Measurements from ENCODE around the gene CHCT1.
"Not testable (repeated sequence)": the region's sequence is repeated elsewhere in the genome, so short reads cannot be mapped to it uniquely, and the experiment has no call there.

CHCT1 gene

GRCh38 chr17:60422162-60422665 is at the start of gene CHCT1:
Gene CHCT1, plus strand, starts transcription at chr17:60422489. Its CDS starts 104 bp downstream, at chr17:60422593.
- DNase-seq, result peak; percentile 44

DNA sequence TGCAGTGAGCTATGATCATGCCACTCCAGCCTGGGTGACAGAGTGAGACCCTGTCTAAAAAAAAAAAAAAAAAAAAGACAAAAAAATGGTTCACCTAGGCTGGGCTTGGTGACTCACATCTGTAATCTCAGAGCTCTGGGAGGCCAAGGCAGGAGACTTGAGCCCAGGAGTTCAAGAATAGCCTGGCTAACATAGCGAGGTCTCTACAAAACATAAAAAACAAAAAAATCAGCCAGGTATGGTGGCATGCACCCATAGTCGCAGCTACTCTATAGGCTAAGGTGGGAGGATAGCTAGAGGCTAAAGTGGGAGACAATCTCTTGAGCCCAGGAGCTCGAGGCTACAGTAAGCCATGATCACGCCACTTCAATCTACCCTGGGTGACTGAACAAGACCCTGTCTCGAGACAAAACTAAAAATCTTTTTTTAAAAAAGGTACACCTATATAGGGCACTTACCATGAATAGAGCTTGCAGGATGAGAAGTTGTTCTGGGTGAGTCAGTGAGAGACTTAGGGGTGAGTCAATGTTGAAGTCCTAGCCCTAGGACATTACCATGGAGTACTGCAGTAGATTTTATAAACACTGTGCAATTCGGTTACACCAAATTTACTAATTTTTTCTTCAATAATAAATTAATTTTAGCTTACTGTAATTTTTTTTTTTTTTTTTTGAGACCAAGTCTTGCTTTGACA is 49.4 kb upstream of the CHCT1 start:
- no peak for DNase-seq

GRCh38 chr17:60378187-60378586 is 44.1 kb upstream of the CHCT1 start:
- DNase-seq, result not testable (repeated sequence)

- not testable (repeated sequence) for DNase-seq
These were observed 42.8 kb upstream of the CHCT1 start for GRCh38 chr17:60379461-60379860.

DNA sequence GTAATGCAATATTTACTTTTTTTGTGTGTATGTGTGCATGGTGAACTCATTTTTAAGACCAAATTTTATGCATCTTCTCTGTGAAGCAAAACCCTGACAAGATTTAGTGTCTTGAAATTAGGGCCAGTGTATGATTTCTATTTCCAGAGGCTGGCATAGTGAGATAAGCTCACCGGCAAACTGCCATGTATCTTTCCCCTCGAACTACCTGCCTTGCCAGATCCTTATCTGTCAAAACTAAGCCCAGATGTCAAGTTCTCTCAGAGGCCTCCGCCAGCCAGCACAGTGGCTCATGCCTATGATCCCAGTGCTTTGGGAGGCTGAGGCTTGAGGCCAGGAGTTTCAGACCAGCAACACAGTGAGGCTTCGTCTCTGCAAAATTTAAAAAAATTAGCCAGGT is 40.3 kb upstream of the CHCT1 start:
- no peak for DNase-seq

DNA sequence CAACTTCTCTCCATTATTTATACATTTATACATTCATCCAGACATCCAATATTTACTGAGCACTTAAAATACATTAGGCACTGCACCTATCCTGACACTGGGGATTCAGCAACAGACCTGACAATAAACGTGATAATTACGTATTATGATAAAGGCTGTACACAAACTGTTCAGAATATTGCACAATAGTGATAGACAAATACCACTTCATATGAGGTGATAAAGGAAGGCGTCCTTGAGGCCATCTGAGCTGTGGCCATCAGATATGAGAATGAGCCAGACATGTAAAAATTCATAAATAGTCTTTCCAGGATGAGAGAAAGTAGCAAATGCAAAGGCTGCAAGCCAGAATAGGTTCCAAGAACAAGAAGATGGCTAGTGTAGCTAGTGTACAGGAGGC is 38.9 kb upstream of the CHCT1 start:
- no peak for DNase-seq

DNA sequence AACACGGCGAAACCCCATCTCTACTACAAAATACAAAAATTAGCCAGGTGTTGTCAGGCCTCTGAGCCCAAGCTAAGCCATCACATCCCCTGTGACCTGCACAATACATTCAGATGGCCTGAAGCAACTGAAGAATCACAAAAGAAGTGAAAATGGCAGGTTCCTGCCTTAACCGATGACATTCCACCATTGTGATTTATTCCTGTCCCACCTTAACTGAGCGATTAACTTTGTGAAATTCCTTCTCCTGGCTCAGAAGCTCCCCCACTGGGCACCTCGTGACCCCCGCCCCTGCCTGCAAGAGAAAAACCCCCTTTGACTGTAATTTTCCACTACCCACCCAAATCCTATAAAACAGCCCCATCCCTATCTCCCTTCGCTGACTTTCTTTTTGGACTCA is 37.4 kb upstream of the CHCT1 start:
- DNase-seq, result not testable (repeated sequence)

- no peak for DNase-seq
These were observed 35.9 kb upstream of the CHCT1 start for GRCh38 chr17:60386147-60387058.

DNA sequence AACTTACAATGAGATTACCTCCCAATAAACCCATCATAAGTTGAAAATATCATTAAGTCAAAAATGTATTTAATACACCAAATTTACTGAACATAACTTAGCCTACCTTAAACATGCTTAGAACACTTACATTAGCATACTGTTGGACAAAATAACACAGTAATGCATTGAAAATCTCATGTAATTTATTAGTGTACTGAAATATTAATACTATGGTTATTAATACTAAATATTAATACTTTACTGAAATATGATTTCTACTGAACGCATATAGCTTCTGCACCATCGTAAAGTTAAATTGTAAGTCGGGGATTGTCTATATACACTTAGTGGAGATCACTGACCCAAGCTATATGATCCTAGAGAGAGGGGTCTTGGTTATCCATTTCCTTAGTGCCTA is 34.6 kb upstream of the CHCT1 start:
- DNase-seq, result no peak

GRCh38 chr17:60388742-60389141 is 33.5 kb upstream of the CHCT1 start:
- DNase-seq, result no peak

DNA sequence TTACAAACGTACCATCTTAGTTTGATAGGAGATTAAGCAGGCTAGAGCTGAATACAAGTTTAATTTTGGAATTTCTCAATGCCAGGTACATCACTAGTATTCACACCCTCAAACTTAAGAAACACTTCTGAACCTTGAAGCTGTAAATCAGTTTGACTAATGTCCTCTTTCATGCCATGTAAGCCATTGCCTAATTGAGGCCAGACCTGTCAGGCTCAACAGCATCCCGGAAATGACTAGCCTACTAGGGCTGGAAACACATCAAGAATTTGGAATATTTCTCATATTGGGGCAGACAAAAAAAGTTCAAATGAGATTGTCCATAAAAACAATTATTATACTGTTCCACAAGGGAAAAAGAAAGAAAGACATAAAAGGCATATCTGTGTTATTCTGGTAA is 32.1 kb upstream of the CHCT1 start:
- no peak for DNase-seq

GRCh38 chr17:60390925-60391470 is 31.3 kb upstream of the CHCT1 start:
- peak; percentile 44 for DNase-seq

DNA sequence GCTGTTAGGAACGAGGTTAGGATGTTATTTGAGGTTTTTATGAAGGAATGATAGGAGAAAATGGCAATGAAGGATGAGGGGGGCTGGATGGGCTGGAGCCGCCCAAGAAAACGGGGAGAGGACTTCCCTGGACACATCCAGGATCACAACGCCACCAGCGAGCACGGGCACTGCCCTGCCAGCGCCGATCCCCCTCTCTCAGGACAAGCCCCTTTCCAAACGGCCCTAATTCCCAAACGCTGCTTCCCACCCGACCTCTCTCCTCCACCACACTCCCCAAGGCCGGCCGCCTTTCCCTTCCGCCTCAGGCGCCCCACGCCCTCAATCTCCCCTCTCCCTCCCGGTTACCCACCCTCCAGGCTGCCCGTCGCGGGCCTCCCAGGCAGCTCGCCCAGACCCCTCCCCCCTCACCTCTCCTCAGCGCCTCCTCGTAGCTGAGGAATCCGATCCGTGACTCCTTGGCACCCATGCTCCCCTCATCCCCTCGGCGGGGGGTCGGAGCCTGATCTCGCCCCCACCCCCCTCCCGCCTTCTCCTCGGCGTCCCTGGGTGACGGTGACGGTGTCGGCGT is 30.7 kb upstream of the CHCT1 start:
- DNase-seq, result no peak

DNA sequence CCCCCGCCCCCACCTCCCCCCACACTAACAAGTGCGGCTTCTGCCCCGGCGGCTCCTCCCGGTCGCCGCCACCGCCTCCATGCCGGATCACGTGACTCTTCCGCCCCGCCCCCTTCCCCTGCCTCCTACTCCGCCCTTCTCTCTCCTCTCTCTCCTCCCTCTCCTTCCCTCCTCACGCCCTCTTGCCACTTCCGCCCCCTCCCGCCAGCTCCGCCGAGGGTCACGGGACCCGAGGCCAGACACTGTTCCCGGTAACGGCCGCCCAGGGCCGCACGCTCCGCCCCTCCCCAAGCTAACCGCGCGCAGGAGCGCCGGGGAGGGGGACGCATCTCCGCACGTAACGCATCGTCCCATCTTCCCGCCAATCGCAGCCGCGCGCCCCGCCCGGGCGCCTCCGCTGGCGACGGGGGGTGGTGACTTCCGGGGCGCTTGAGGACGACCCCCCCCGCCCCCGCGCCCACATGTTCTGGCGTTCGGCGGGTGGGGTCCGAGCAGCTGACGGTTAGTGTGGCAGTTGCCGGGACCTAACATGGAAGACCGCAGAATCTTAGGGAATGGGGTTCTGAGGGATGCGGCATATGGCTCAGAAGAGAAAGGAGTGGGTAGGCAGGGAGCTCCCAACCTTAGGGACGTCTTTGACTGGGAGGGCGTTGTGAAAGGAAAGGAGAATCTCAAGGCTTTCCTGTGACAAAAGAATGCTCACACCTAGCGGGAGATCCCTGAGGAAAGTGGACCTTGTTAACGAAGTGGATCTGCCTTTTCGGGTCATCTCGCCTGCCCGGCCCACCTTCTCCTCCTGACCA is 30.0 kb upstream of the CHCT1 start, which contains the start of gene USP32:
USP32 (minus strand) TSS at position 92 of the 803 bp plus-strand sequence. CDS start 194 bp downstream, outside the sequence.
- DNase-seq, result peak; percentile 99

- DNase-seq, result peak; percentile 43
These were observed 29.2 kb upstream of the CHCT1 start for GRCh38 chr17:60392845-60393702.

- DNase-seq, result no peak
These were observed 28.2 kb upstream of the CHCT1 start for GRCh38 chr17:60393840-60394723.

DNA sequence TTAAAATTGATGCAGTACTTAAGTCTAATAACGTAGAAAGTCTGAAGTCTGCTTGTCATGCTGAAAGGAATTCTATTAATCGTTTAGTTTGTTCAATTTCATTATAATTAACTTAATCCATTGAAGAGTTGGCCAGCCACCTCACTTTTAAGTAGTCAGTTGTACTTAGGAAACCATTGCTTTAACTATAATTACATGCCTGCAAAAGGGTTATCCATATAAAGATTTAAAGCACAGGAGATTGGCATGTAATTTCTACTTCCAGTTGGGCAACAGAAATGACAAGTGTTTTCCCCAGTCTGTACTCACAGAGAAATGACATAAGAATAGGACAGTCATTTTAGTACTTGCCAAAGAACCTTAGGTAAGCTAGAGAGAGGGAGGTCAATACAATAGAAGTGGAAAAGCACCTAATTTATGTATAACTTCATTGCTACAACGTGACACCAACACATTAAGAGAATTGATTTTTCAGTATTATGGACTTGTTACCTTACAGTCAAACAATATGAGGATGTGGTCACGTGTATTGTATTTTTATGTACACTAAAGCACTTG is 26.7 kb upstream of the CHCT1 start:
- DNase-seq, result no peak

DNA sequence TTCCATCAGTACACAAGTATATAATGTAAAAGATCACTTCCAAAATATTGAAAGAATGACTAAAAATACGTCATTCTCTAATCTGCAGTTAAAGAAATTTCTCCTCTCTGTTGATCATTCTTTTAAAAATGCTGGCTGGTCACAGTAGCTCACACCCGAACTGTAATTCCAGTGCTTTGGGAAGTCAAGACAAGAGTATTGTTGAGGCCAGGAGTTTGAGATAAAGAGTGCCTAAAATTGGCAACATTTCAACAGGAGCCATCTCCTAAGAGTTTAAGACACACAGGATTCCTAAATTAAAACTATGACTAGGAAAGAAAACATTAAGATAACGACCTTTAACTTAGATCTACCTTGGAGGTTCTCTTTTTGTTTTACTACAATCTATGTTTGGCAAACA is 25.9 kb upstream of the CHCT1 start:
- DNase-seq, result no peak

DNA sequence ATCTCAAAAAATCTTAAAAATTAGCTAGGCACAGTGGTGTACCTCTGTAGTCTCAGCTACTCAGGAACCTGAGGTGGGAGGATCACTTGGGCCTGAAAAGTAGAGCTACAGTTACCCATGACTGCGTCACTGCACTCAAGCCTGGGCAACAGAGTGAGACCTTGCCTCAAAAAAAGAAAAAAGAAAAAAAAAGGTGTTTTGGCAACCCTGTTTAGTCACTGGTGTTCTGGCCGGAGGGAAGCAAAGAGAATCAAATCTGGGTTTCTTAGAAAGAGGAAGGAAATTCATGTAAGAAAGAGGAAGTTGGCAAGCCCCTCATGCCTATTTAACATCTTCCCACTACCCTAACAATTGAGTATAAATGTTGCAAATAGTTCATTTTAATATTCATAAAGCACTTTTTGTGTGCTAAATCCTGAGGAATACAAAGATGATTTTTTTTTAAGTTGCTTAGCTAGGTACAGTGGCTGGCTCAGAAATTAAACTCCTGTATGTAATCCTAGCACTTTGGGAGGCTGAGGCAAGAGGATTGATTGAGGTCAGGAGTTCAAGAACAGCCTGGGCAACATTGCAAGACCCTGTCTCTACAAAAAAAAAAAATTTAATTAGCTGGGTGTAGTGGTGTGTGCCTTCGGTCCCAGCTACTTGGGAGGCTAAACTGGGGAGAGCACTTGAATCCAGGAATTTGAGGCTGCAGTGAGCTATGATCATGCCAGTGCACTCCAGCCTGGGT is 23.9 kb upstream of the CHCT1 start:
- no peak for DNase-seq
